Adrenal gland (tissue), 5 donors: Measurements from ENCODE around the gene MLC1.

Experiments
- CTCF ChIP-seq, 6 experiments: fragments of 450-650 bp in 4 of 6; fragments of 200-600 bp in 2 of 6; sonication (generic) in 1 of 6; IDR thresholded peaks; 1 replicate in 5 of 6; 2 replicates in 1 of 6; pipeline versions ENCODE4 v1.5.1 to v1.8.0; 2016 to 2021; ENCODE audit warnings: antibody characterized with exemption in 6 of 6, mild to moderate bottlenecking in 2 of 6, moderate library complexity in 1 of 6
- POLR2A ChIP-seq, 2 donors: fragments of 450-650 bp; IDR thresholded peaks; one replicate each; pipeline ENCODE4 v1.6.1; 2017; ENCODE audit warnings: antibody characterized with exemption in 2 of 2, mild to moderate bottlenecking in 2 of 2, moderate library complexity in 1 of 2
- donor health status: DM: no; HTN: no; CAD: no.

DNA sequence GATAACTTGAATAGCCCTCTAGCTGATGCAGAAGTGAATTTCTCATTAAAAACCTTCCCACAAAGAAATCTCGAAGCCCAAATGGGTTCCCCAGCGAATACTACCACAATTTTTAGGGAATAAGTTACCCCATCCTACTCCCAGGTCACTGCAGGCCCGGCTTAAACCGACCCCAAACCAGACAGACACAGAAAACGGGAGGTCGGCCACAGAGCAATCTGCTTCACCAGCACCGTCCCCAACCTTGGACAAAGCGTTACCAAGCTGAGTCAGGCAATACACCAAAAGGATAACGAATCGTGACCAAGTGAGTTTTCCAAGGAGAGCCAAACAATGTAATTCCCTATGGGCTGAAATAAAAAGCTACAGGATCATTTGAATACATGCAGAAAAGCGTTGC, 4.0 kb upstream of the MLC1 start:
- no peak for TF ChIP-seq CTCF (IDR thresholded peaks at IDR 0.05)
- TF ChIP-seq POLR2A (IDR thresholded peaks at IDR 0.05): no peak
